Measurements from ENCODE around the gene ATP1A2. TPM values are rescaled to one million over a fixed set of nuclear protein-coding genes. Genes with fewer than 3 reads are reported as not detected.

Gene ATP1A2
- total RNA-seq, 1 donor from 2014 or later = 0.49 TPM

GRCh38 chr1:160127865-160128523 lies 12.4 kb downstream of the ATP1A2 start:
- no peaks in the 10 kb centered on the region for H3K9me3 Mint-ChIP-seq (ENCODE audit: unreplicated experiment)
- H3K27me3 Mint-ChIP-seq (ENCODE audit: unreplicated experiment) = peaks cover 6% of the 10 kb centered on the region
- no peak for TF ChIP-seq CTCF (IDR thresholded peaks at IDR 0.05; ENCODE audit: unreplicated experiment)
- no peak for DNase-seq (ENCODE audit: low spot score)
- H3K27ac Mint-ChIP-seq (ENCODE audit: unreplicated experiment) = no peak overlapping the region
- no peak overlapping the region for H3K4me3 Mint-ChIP-seq (ENCODE audit: unreplicated experiment)
- H3K36me3 Mint-ChIP-seq (ENCODE audit: low read depth, unreplicated experiment) = no peaks in the 10 kb centered on the region
- no peaks in the 10 kb centered on the region for H3K4me1 Mint-ChIP-seq (ENCODE audit: unreplicated experiment)

GRCh38 chr1:160128636-160129035 lies 13.1 kb downstream of the ATP1A2 start:
- no peak for TF ChIP-seq CTCF (IDR thresholded peaks at IDR 0.05; ENCODE audit: unreplicated experiment)
- H3K4me3 Mint-ChIP-seq (ENCODE audit: unreplicated experiment) = no peak overlapping the region
- no peaks in the 10 kb centered on the region for H3K36me3 Mint-ChIP-seq (ENCODE audit: low read depth, unreplicated experiment)
- H3K27ac Mint-ChIP-seq (ENCODE audit: unreplicated experiment) = no peak overlapping the region
- no peaks in the 10 kb centered on the region for H3K9me3 Mint-ChIP-seq (ENCODE audit: unreplicated experiment)
- no peak for DNase-seq (ENCODE audit: low spot score)
- peaks cover 6% of the 10 kb centered on the region for H3K27me3 Mint-ChIP-seq (ENCODE audit: unreplicated experiment)
- H3K4me1 Mint-ChIP-seq (ENCODE audit: unreplicated experiment) = no peaks in the 10 kb centered on the region

- Mint-ChIP-seq H3K36me3 (ENCODE audit: low read depth, unreplicated experiment) (no peaks in the 10 kb centered on the region), H3K27me3 (ENCODE audit: unreplicated experiment) (peaks cover 6% of the 10 kb centered on the region), H3K4me1 (ENCODE audit: unreplicated experiment) (no peaks in the 10 kb centered on the region), H3K4me3 (ENCODE audit: unreplicated experiment) (no peak overlapping the region), H3K9me3 (ENCODE audit: unreplicated experiment) (no peaks in the 10 kb centered on the region), H3K27ac (ENCODE audit: unreplicated experiment) (no peak overlapping the region)
- DNase-seq (ENCODE audit: low spot score) = no peak
- no peak for TF ChIP-seq CTCF (IDR thresholded peaks at IDR 0.05; ENCODE audit: unreplicated experiment)
Measured at GRCh38 chr1:160129046-160129445, 13.5 kb downstream of the ATP1A2 start.

- H3K36me3 Mint-ChIP-seq (ENCODE audit: low read depth, unreplicated experiment) = no peaks in the 10 kb centered on the region
- H3K4me3 Mint-ChIP-seq (ENCODE audit: unreplicated experiment) = no peak overlapping the region
- no peak overlapping the region for H3K27ac Mint-ChIP-seq (ENCODE audit: unreplicated experiment)
- H3K4me1 Mint-ChIP-seq (ENCODE audit: unreplicated experiment) = no peaks in the 10 kb centered on the region
- peaks cover 6% of the 10 kb centered on the region for H3K27me3 Mint-ChIP-seq (ENCODE audit: unreplicated experiment)
- TF ChIP-seq CTCF (IDR thresholded peaks at IDR 0.05; ENCODE audit: unreplicated experiment) = no peak
- DNase-seq (ENCODE audit: low spot score) = no peak
- H3K9me3 Mint-ChIP-seq (ENCODE audit: unreplicated experiment) = no peaks in the 10 kb centered on the region
Measured at GRCh38 chr1:160129558-160129957, 14.0 kb downstream of the ATP1A2 start.

- no peaks in the 10 kb centered on the region for H3K4me1 Mint-ChIP-seq (ENCODE audit: unreplicated experiment)
- no peak for TF ChIP-seq CTCF (IDR thresholded peaks at IDR 0.05; ENCODE audit: unreplicated experiment)
- H3K27ac Mint-ChIP-seq (ENCODE audit: unreplicated experiment) = no peak overlapping the region
- no peak for DNase-seq (ENCODE audit: low spot score)
- H3K36me3 Mint-ChIP-seq (ENCODE audit: low read depth, unreplicated experiment) = no peaks in the 10 kb centered on the region
- H3K27me3 Mint-ChIP-seq (ENCODE audit: unreplicated experiment) = peaks cover 6% of the 10 kb centered on the region
- no peaks in the 10 kb centered on the region for H3K9me3 Mint-ChIP-seq (ENCODE audit: unreplicated experiment)
- H3K4me3 Mint-ChIP-seq (ENCODE audit: unreplicated experiment) = no peak overlapping the region
Measured at GRCh38 chr1:160129966-160130365, 14.4 kb downstream of the ATP1A2 start.

Measured in endothelial cell (in vitro differentiated cells).